ENCODE measurements around the gene KIF4A. TPM values are rescaled to one million over a fixed set of nuclear protein-coding genes. Genes with fewer than 3 reads are reported as not detected.
"Not testable (repeated sequence)": the region's sequence is repeated elsewhere in the genome, so short reads cannot be mapped to it uniquely, and the experiment has no call there.

KIF4A gene
- polyA plus RNA-seq, 2 donors: 1.7 to 3.5 TPM

DNA sequence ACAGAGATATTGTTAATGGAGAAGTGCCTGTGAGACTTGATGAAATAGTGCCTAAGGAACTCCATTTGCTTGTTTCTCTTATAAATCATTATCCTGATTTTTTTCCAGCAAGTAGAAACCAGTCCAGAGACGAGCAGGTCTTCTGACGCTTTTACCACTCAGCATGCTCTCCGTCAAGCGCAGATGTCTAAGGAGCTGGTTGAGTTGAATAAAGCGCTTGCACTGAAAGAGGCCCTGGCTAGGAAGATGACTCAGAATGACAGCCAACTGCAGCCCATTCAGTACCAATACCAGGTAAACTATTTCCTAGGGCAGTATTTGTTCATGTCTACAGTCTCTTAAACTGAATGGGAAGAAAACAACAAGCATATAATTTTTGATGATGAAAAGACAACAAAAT lies 63.6 kb downstream of the KIF4A start:
- 90 to 92% methylated on average over 5 of the region's 5 CpGs for WGBS, 2 donors
- H3K9me3 ChIP-seq (ENCODE audit: control insufficient read depth in 2 of 2, insufficient read depth in 1 of 2, low read depth in 1 of 2, low read length in 1 of 2): no peaks in the 10 kb centered on the region
- no peaks in the 10 kb centered on the region for H3K4me1 ChIP-seq (ENCODE audit: control insufficient read depth in 2 of 2, insufficient read depth in 2 of 2, low read length in 1 of 2)
- H3K27me3 ChIP-seq (ENCODE audit: control insufficient read depth in 1 of 2, insufficient read depth in 2 of 2, low read length in 2 of 2): no peaks in the 10 kb centered on the region
- no peak overlapping the region for H3K27ac ChIP-seq (ENCODE audit: low read depth in 2 of 2, low read length in 1 of 2)
- no peaks in the 10 kb centered on the region for H3K36me3 ChIP-seq (ENCODE audit: control insufficient read depth in 2 of 2, insufficient read depth in 2 of 2, low read length in 1 of 2)
- H3K4me3 ChIP-seq (ENCODE audit: low read depth in 1 of 2, low read length in 2 of 2): no peak overlapping the region

DNA sequence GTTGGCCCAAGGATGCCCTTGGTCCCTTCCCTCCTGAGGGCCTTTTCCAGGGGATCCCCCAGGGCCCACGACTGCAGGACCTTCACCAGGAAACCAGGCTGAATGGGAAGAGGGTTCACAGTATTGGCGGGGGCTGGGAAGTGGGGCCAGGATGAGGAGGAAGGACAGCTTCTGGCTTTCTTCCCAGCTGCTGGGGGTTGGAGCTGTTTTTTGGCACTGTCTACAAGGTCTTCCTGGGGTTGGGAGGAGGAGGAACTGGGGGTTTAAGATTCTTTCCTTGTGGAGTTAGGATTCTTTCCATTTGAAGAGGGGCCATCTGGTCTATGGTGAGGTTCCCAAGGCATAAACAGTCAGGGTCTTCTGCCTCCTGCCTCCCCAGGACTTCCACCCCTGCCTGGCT lies 64.8 kb downstream of the KIF4A start:
- WGBS, 2 donors: 65 to 72% methylated on average over 2 of the region's 2 CpGs
- no peaks in the 10 kb centered on the region for H3K27me3 ChIP-seq (ENCODE audit: control insufficient read depth in 1 of 2, insufficient read depth in 2 of 2, low read length in 2 of 2)
- H3K4me1 ChIP-seq (ENCODE audit: control insufficient read depth in 2 of 2, insufficient read depth in 2 of 2, low read length in 1 of 2): no peaks in the 10 kb centered on the region
- no peak overlapping the region for H3K4me3 ChIP-seq (ENCODE audit: low read depth in 1 of 2, low read length in 2 of 2)
- H3K27ac ChIP-seq (ENCODE audit: low read depth in 2 of 2, low read length in 1 of 2): no peak overlapping the region
- no peaks in the 10 kb centered on the region for H3K9me3 ChIP-seq (ENCODE audit: control insufficient read depth in 2 of 2, insufficient read depth in 1 of 2, low read depth in 1 of 2, low read length in 1 of 2)
- H3K36me3 ChIP-seq (ENCODE audit: control insufficient read depth in 2 of 2, insufficient read depth in 2 of 2, low read length in 1 of 2): no peaks in the 10 kb centered on the region

DNA sequence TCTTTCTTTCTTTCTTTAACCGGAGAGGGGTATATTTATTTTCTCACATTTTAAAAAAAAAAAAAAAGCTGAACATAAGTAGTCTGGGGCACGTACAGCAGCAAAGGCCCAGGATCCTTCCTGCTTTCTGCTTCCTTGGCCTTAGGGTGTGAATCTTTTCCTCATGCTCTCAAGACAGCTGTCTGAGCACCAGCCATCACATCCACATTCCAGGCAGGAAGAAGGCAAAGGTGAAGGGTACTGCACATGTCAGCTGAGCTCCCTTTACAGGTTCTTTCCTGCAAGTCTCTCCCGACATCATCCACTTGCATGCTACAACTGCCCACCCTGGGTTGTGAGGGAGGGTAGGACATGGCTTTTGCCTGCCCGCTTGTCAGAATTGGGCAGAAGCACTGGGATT lies 69.6 kb downstream of the KIF4A start:
- H3K36me3 ChIP-seq (ENCODE audit: control insufficient read depth in 2 of 2, insufficient read depth in 2 of 2, low read length in 1 of 2): no peaks in the 10 kb centered on the region
- no peak overlapping the region for H3K4me3 ChIP-seq (ENCODE audit: low read depth in 1 of 2, low read length in 2 of 2)
- no peak overlapping the region for H3K27ac ChIP-seq (ENCODE audit: low read depth in 2 of 2, low read length in 1 of 2)
- H3K27me3 ChIP-seq (ENCODE audit: control insufficient read depth in 1 of 2, insufficient read depth in 2 of 2, low read length in 2 of 2): no peaks in the 10 kb centered on the region
- no peaks in the 10 kb centered on the region for H3K9me3 ChIP-seq (ENCODE audit: control insufficient read depth in 2 of 2, insufficient read depth in 1 of 2, low read depth in 1 of 2, low read length in 1 of 2)
- WGBS, 2 donors: 93 to 94% methylated on average over 4 of the region's 4 CpGs
- H3K4me1 ChIP-seq (ENCODE audit: control insufficient read depth in 2 of 2, insufficient read depth in 2 of 2, low read length in 1 of 2): no peaks in the 10 kb centered on the region

DNA sequence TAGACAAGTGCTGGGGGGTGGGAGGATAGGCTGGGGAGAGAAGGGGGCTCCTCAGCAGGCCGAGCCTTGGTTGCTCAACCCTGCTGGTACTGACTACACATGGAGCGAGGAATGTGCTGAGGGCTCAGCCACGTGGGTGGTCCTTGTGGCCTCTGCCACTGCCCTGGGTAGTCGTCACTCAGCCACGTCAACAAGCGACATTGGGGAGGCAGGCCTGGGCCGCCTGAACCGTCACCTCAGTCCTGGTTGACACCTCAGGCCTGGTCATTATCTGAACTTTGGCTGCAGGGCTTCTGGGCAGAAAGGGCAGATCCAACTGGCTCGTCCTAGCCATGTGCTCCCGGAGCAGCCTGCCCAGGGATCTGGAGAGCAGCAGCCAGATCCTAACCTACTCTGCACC lies 70.5 kb downstream of the KIF4A start:
- Histone ChIP-seq H3K27me3 (ENCODE audit: control insufficient read depth in 1 of 2, insufficient read depth in 2 of 2, low read length in 2 of 2) (no peaks in the 10 kb centered on the region), H3K4me1 (ENCODE audit: control insufficient read depth in 2 of 2, insufficient read depth in 2 of 2, low read length in 1 of 2) (no peaks in the 10 kb centered on the region), H3K4me3 (ENCODE audit: low read depth in 1 of 2, low read length in 2 of 2) (no peak overlapping the region), H3K36me3 (ENCODE audit: control insufficient read depth in 2 of 2, insufficient read depth in 2 of 2, low read length in 1 of 2) (no peaks in the 10 kb centered on the region), H3K9me3 (ENCODE audit: control insufficient read depth in 2 of 2, insufficient read depth in 1 of 2, low read depth in 1 of 2, low read length in 1 of 2) (no peaks in the 10 kb centered on the region), H3K27ac (ENCODE audit: low read depth in 2 of 2, low read length in 1 of 2) (no peak overlapping the region)
- 85 to 96% methylated on average over 10 of the region's 10 CpGs for WGBS, 2 donors

DNA sequence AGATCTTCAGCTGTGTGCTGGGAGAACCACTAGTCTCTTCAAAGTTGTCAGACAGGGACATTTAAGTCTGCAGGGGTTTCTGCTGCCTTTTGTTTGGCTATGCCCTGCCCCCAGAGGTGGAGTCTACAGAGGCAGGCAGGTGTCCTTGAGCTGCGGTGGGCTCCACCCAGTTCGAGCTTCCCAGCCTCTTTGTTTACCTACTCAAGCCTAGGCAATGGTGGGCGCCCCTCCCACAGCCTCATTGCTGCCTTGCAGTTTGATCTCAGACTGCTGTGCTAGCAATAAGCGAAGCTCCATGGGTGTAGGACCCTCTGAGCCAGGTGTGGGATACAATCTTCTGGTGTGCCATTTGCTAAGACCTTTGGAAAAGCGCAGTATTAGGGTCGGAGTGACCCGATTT lies 78.8 kb downstream of the KIF4A start:
- not testable (repeated sequence) for H3K36me3 ChIP-seq (ENCODE audit: control insufficient read depth in 2 of 2, insufficient read depth in 2 of 2, low read length in 1 of 2); H3K27ac ChIP-seq (ENCODE audit: low read depth in 2 of 2, low read length in 1 of 2); H3K27me3 ChIP-seq (ENCODE audit: control insufficient read depth in 1 of 2, insufficient read depth in 2 of 2, low read length in 2 of 2); H3K4me1 ChIP-seq (ENCODE audit: control insufficient read depth in 2 of 2, insufficient read depth in 2 of 2, low read length in 1 of 2); H3K4me3 ChIP-seq (ENCODE audit: low read depth in 1 of 2, low read length in 2 of 2); H3K9me3 ChIP-seq (ENCODE audit: control insufficient read depth in 2 of 2, insufficient read depth in 1 of 2, low read depth in 1 of 2, low read length in 1 of 2)
- WGBS, 2 donors: 83% methylated on average over 7 of the region's 7 CpGs

DNA sequence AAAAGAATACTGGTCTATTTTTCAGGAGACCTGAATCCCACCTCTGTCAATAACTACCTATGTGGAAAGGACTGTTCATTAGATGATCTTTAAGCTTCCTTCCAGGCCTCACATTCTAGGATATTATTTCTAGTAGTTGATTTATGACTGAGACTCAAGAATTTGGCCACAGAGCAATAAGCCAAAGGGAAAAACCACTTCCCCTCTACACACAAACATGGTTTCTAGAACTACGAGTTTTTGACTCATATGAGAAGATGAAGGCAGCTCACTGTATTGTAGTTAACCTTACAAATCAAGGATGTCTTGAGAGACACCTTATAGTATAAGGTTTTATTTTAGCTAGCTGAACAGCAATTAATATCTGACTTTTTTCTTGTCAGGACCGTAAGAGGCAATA lies 96.3 kb downstream of the KIF4A start:
- 71 to 85% methylated on average over 2 of the region's 2 CpGs for WGBS, 2 donors
- Histone ChIP-seq H3K27me3 (ENCODE audit: control insufficient read depth in 1 of 2, insufficient read depth in 2 of 2, low read length in 2 of 2) (no peaks in the 10 kb centered on the region), H3K4me1 (ENCODE audit: control insufficient read depth in 2 of 2, insufficient read depth in 2 of 2, low read length in 1 of 2) (no peaks in the 10 kb centered on the region), H3K9me3 (ENCODE audit: control insufficient read depth in 2 of 2, insufficient read depth in 1 of 2, low read depth in 1 of 2, low read length in 1 of 2) (no peaks in the 10 kb centered on the region), H3K27ac (ENCODE audit: low read depth in 2 of 2, low read length in 1 of 2) (no peak overlapping the region), H3K36me3 (ENCODE audit: control insufficient read depth in 2 of 2, insufficient read depth in 2 of 2, low read length in 1 of 2) (no peaks in the 10 kb centered on the region), H3K4me3 (ENCODE audit: low read depth in 1 of 2, low read length in 2 of 2) (no peak overlapping the region)

DNA sequence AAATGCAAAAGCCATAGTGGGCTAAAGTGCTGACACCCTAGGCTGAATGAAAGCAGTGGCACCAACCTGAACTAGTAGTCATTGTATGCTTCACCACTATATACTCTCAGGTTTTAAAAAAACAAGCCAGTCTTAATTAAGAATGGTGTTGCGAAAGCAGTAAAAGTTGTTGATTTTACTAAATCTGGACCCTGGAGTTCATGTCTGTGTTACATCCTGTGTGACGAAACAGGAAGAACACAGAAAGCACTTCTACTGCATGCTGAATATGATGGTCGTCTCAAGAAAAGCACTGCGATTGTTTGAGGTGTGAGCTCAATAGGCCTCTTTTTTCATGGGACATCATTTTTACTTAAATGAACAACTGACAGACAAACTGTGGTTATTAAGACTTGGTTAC lies 109.0 kb downstream of the KIF4A start:
- Histone ChIP-seq H3K36me3 (ENCODE audit: control insufficient read depth in 2 of 2, insufficient read depth in 2 of 2, low read length in 1 of 2) (no peaks in the 10 kb centered on the region), H3K4me1 (ENCODE audit: control insufficient read depth in 2 of 2, insufficient read depth in 2 of 2, low read length in 1 of 2) (no peaks in the 10 kb centered on the region), H3K27me3 (ENCODE audit: control insufficient read depth in 1 of 2, insufficient read depth in 2 of 2, low read length in 2 of 2) (peaks cover 0 to 5% of the 10 kb centered on the region in 2 donors), H3K27ac (ENCODE audit: low read depth in 2 of 2, low read length in 1 of 2) (no peak overlapping the region), H3K9me3 (ENCODE audit: control insufficient read depth in 2 of 2, insufficient read depth in 1 of 2, low read depth in 1 of 2, low read length in 1 of 2) (no peaks in the 10 kb centered on the region), H3K4me3 (ENCODE audit: low read depth in 1 of 2, low read length in 2 of 2) (no peak overlapping the region)
- WGBS, 2 donors: 69 to 75% methylated on average over 4 of the region's 4 CpGs

DNA sequence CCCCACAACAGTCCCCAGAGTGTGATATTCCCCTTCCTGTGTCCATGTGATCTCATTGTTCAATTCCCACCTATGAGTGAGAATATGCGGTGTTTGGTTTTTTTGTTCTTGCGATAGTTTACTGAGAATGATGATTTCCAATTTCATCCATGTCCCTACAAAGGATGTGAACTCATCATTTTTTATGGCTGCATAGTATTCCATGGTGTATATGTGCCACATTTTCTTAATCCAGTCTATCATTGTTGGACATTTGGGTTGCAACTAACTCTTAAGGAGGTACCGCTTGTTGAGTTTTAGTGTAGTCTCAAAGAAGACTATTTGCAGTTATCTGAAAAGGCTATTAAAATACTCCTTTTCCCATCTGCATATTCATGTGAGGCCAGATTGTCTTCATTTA lies 110.3 kb downstream of the KIF4A start:
- H3K27me3 ChIP-seq (ENCODE audit: control insufficient read depth in 1 of 2, insufficient read depth in 2 of 2, low read length in 2 of 2); H3K4me3 ChIP-seq (ENCODE audit: low read depth in 1 of 2, low read length in 2 of 2); H3K36me3 ChIP-seq (ENCODE audit: control insufficient read depth in 2 of 2, insufficient read depth in 2 of 2, low read length in 1 of 2); H3K27ac ChIP-seq (ENCODE audit: low read depth in 2 of 2, low read length in 1 of 2); H3K9me3 ChIP-seq (ENCODE audit: control insufficient read depth in 2 of 2, insufficient read depth in 1 of 2, low read depth in 1 of 2, low read length in 1 of 2); H3K4me1 ChIP-seq (ENCODE audit: control insufficient read depth in 2 of 2, insufficient read depth in 2 of 2, low read length in 1 of 2): not testable (repeated sequence)
- 94 to 97% methylated on average over 1 of the region's 3 CpGs for WGBS, 2 donors

DNA sequence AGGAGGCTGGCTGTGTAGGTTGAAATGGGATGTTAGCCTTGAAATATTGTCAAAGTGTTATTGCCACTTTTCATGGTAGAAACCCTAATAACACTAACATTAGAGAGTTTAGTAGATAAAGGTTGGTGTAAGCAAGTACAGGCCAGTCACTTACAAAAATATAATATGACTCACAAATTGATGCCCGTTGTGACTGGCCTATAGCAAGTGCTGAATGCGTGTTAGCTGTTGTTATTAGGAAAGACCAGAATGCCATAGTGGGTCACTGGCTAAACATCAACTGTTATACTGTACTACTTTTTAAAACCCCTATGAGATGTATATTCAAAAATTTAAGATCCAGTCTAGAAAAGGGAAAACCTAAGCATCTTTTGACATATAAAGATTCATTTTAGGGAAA lies 112.8 kb downstream of the KIF4A start:
- Histone ChIP-seq H3K36me3 (ENCODE audit: control insufficient read depth in 2 of 2, insufficient read depth in 2 of 2, low read length in 1 of 2) (no peaks in the 10 kb centered on the region), H3K4me1 (ENCODE audit: control insufficient read depth in 2 of 2, insufficient read depth in 2 of 2, low read length in 1 of 2) (no peaks in the 10 kb centered on the region), H3K27ac (ENCODE audit: low read depth in 2 of 2, low read length in 1 of 2) (no peak overlapping the region), H3K27me3 (ENCODE audit: control insufficient read depth in 1 of 2, insufficient read depth in 2 of 2, low read length in 2 of 2) (peaks cover 0 to 5% of the 10 kb centered on the region in 2 donors), H3K9me3 (ENCODE audit: control insufficient read depth in 2 of 2, insufficient read depth in 1 of 2, low read depth in 1 of 2, low read length in 1 of 2) (no peaks in the 10 kb centered on the region), H3K4me3 (ENCODE audit: low read depth in 1 of 2, low read length in 2 of 2) (no peak overlapping the region)
- 48 to 65% methylated on average over 2 of the region's 2 CpGs for WGBS, 2 donors

DNA sequence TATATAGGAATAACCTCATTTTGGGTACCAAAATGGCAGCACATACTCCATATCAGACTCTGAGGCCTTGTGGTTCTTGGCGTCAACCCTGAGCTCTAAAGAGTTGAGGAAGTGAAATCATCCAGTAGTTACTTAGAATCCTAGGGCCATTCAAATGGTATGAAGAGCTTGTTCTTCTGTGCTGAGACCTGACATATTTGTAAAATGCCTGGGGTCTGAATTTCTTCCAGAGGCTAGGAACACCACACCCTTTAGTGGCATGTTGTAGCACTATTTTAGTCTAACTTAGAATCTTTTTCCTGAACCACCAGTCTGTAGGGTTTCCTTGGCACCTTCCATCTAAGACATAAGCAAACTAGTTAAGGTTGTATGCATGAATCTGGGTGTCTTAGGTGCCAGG lies 115.1 kb downstream of the KIF4A start:
- Histone ChIP-seq H3K27me3 (ENCODE audit: control insufficient read depth in 1 of 2, insufficient read depth in 2 of 2, low read length in 2 of 2) (peaks cover 0 to 5% of the 10 kb centered on the region in 2 donors), H3K4me1 (ENCODE audit: control insufficient read depth in 2 of 2, insufficient read depth in 2 of 2, low read length in 1 of 2) (no peaks in the 10 kb centered on the region), H3K36me3 (ENCODE audit: control insufficient read depth in 2 of 2, insufficient read depth in 2 of 2, low read length in 1 of 2) (no peaks in the 10 kb centered on the region), H3K9me3 (ENCODE audit: control insufficient read depth in 2 of 2, insufficient read depth in 1 of 2, low read depth in 1 of 2, low read length in 1 of 2) (no peaks in the 10 kb centered on the region), H3K27ac (ENCODE audit: low read depth in 2 of 2, low read length in 1 of 2) (no peak overlapping the region), H3K4me3 (ENCODE audit: low read depth in 1 of 2, low read length in 2 of 2) (no peak overlapping the region)
- 86 to 95% methylated on average over 1 of the region's 1 CpG for whole genome bisulfite sequencing, 2 donors
